ENCODE data around the gene OR2T2.
"Not testable (repeated sequence)": the region's sequence is repeated elsewhere in the genome, so short reads cannot be mapped to it uniquely, and the experiment has no call there.

OR2T2 gene

DNA sequence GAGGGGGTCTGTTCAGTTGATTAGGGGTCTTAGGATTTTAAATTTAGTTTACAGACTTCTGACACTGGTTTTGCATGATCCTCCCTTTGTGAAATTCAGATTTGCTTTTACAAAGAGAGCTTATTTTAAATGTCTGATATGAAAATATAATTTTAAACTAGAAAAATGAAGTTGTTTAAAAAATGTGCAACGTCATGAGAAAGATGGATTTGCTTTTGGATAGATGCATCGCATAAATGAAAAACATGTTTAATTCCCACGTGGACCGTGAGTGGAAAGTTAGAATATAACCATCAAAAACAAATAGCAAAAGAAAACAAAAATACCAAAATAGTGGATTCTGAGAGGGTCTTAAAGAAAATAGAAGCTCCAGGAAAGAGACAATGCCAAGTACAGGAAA, 25.7 kb downstream of the OR2T2 start:
- DNase-seq (ENCODE audit: low read depth in 2 of 2) = no peak
- H3K4me3 ChIP-seq (replicated peaks in 1 of 2; ENCODE audit: low read depth in 2 of 2, low read length in 2 of 2) = no peak overlapping the region
- TF ChIP-seq, protein P1, sequence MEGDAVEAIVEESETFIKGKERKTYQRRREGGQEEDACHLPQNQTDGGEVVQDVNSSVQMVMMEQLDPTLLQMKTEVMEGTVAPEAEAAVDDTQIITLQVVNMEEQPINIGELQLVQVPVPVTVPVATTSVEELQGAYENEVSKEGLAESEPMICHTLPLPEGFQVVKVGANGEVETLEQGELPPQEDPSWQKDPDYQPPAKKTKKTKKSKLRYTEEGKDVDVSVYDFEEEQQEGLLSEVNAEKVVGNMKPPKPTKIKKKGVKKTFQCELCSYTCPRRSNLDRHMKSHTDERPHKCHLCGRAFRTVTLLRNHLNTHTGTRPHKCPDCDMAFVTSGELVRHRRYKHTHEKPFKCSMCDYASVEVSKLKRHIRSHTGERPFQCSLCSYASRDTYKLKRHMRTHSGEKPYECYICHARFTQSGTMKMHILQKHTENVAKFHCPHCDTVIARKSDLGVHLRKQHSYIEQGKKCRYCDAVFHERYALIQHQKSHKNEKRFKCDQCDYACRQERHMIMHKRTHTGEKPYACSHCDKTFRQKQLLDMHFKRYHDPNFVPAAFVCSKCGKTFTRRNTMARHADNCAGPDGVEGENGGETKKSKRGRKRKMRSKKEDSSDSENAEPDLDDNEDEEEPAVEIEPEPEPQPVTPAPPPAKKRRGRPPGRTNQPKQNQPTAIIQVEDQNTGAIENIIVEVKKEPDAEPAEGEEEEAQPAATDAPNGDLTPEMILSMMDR (IDR thresholded peaks at IDR 0.05; ENCODE audit: low read depth, low read length) = no peak

DNA sequence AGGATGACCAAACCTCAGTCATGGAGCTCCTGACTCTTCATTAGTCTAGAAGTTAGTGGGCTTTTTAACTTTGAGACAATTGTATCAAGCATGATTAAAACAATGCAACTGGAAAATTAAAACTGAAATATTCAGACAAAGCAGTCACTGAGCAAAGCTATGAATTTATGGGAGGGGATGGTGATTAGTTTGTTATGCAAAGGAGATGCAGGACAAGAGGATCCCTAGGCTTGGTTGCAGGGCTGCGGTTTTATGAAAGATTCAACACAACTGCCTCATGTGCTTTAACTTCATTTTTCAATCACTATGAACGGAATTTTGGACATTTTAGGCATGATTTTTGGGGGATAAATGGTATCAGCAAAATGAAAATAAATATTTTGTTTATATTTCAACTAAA, 26.7 kb downstream of the OR2T2 start:
- DNase-seq (ENCODE audit: low read depth in 2 of 2); H3K4me3 ChIP-seq (replicated peaks in 1 of 2; ENCODE audit: low read depth in 2 of 2, low read length in 2 of 2): not testable (repeated sequence)

DNA sequence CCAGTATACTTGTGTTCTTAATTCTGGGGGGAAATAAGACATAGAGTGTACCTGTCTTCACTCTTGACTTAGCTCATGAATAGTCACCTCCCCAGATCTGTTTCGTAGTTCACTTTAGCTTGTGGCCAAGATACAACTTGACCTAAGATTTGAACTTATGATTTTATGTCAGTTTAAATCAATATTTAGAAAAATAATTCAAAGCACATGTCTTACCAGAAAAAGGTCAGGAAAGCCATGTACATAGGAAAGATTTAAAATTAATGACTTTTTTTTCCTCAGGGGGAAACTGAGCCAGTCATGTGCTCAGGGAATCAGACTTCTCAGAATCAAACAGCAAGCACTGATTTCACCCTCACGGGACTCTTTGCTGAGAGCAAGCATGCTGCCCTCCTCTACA, 27.6 kb downstream of the OR2T2 start, which contains the start of gene OR2T3:
OR2T3 (plus strand) TSS at position 301 of the 400 bp plus-strand sequence; CDS start at position 301, 0 bp downstream.
- not testable (repeated sequence) for DNase-seq (ENCODE audit: low read depth in 2 of 2)

DNA sequence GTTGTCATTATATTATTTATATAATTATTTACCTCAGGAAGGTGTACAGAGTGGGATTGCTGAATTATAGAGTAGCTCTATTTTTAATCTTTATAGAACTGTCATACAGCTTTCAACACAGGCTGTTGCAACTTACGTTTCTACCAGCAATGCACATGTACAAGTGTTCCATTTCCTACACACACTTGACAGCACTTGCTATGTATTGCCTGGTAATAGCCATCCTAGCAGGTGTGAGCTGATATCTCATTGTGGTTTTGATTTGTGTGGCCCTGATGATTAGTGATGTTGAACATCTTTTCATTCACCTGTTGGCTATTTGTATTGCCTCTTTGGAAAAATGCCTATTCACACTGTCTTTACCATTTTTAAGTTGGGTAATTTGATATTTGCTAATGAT, 30.2 kb downstream of the OR2T2 start:
- not testable (repeated sequence) for DNase-seq (ENCODE audit: low read depth in 2 of 2); H3K4me3 ChIP-seq (replicated peaks in 1 of 2; ENCODE audit: low read depth in 2 of 2, low read length in 2 of 2)

More for the DNA sequence above, 27.6 kb downstream of the OR2T2 start, which contains the start of gene OR2T3:
- H3K4me3 ChIP-seq (replicated peaks in 1 of 2; ENCODE audit: low read depth in 2 of 2, low read length in 2 of 2) = not testable (repeated sequence)

DNA sequence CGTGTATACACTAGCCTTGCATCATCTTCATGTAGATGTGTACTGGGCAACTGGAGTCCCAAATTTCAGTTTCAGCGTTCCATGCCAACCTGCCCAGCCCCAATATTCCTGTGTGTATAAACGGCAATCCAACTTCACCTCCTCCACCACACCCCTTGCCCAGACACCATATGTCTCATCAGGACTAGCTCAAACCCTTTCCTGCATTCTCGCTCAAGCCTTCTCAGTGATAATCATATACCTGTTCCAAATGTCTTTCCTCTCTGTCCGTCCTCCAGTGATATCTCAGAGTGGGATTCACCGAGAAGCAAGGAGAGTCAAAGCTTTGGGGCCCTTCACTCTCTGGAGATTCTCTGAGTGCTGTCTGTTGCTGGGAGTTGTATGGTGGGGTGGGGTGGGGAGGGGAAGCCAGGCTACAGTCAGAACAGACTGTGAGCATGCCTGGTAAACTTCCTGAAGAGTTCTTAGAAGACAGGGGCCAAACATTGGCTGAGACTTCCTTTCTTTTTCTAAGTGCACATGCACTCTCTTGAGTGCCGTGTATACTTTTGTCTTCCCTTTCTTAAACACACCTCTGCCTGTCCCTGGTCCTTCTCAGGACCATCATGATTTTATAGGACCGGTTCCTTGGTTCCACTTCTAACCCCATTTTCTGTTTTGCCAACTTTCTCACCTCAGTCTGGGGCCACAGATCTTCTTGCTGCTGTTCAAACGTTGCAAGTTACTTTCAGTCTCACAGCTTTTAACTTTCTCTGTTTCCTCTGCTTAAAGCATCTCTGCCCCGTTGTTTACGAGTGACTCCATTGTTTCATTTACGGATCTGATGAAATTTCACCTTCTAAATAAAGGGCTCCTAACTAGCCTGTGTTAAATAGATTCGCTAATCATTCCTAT, 36.5 kb downstream of the OR2T2 start:
- H3K4me3 ChIP-seq (replicated peaks in 1 of 2; ENCODE audit: low read depth in 2 of 2, low read length in 2 of 2); DNase-seq (ENCODE audit: low read depth in 2 of 2): not testable (repeated sequence)

DNA sequence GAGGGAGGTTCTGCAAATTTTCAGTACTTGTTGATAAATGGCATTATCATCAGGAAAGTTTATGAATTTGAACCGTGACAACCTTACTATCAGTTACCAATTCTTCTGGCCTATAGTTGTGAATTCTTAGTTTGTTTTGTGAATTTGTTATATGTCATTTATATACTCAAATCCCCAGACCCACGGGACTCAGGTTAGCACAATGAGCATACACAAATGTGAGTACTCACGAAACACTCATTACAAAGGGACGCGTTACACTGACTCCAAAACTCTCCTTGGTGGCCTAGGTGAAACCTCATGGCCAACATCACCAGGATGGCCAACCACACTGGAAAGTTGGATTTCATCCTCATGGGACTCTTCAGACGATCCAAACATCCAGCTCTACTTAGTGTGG, 42.9 kb downstream of the OR2T2 start, which contains the start of gene OR2T5:
OR2T5 (plus strand) TSS at position 301 of the 400 bp plus-strand sequence; CDS start at position 301, 0 bp downstream.
- DNase-seq (ENCODE audit: low read depth in 2 of 2); H3K4me3 ChIP-seq (replicated peaks in 1 of 2; ENCODE audit: low read depth in 2 of 2, low read length in 2 of 2): not testable (repeated sequence)

DNA sequence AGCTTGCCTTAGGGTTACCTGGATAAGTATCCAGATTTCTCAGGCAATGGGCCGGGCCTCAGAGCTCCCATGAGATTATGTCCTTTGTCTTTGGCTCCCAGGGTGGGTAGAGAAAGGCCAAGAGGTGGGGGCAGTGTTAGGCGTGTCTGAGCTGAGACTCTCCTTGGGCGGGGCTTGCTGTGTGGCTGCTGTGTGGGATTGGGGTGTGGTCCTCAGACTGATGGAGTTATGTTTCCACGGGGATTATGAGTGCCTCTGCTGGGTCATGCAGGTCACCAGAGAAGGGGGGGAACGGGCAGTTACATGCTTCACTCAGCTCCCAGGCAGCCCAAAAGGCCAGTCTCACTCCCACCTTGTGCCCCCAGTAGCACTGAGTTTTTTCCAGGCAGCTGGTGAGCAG, 51.2 kb downstream of the OR2T2 start:
- H3K4me3 ChIP-seq (replicated peaks in 1 of 2; ENCODE audit: low read depth in 2 of 2, low read length in 2 of 2); DNase-seq (ENCODE audit: low read depth in 2 of 2): not testable (repeated sequence)

DNA sequence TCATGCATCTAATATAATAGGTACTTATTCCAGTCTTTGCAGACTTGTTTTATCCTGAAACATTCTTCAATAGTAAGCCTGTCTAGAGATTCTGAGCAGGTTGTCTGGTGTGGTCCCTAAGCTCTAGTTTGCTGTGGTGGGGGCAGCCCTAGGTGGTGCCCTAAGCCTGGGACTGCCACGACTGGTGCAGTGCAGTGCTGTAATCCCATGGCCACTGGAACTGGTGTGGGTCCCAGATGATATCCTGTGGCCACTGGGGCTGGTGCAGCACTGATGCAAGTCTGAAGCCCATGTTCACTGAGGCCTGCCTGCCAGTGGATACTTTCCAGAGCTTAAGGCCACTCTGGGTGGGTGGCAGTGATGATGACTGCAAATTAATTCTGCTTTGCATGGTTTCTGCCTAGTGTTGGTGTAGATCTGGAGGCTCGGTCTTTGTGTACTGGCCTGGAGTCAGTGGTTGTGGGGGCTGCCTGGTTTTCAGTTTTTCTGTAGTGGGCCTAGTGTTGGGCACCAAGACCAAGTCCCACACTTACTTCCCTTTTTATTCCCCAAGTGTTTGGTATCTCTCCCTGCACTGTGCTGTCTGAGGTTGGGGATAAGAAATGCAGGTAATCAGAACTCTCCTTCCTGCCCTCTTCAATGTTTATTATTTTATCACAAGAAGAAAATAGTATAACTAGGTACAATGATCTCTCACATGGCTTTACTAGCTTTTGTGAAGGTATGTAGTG, 55.0 kb downstream of the OR2T2 start:
- DNase-seq (ENCODE audit: low read depth in 2 of 2); H3K4me3 ChIP-seq (replicated peaks in 1 of 2; ENCODE audit: low read depth in 2 of 2, low read length in 2 of 2): not testable (repeated sequence)

Data from cardiac fibroblast (primary cell).